ENCODE data around the gene PPP3CA. TPM values are rescaled to one million over a fixed set of nuclear protein-coding genes. Genes with fewer than 3 reads are reported as not detected.
"Not testable (repeated sequence)": the region's sequence is repeated elsewhere in the genome, so short reads cannot be mapped to it uniquely, and the experiment has no call there.

The PPP3CA gene
- total and polyA plus RNA-seq, 9 donors, result 19.4 to 47.9 (median 37.9) TPM

- Histone ChIP-seq H3K4me3 (no peak overlapping the region), H3K36me3 (no peaks in the 10 kb centered on the region), H3K27ac (no peak overlapping the region), H3K4me1 (ENCODE audit: insufficient read depth) (no peaks in the 10 kb centered on the region), H3K27me3 (no peaks in the 10 kb centered on the region), H3K9me3 (no peaks in the 10 kb centered on the region)
- DNase-seq, result no peak
- intact Hi-C loops (cut with DNase I), result no loop called here
- 95 to 98% (median 96%) methylated on average over 2 of the region's 2 CpGs for WGBS, 3 donors
- TF ChIP-seq POLR2A (IDR thresholded peaks at IDR 0.05) (no peak), EP300 (IDR thresholded peaks at IDR 0.05) (no peak), CTCF (IDR thresholded peaks at IDR 0.05) (no peak)
Measured at GRCh38 chr4:101184668-101185067, 162.7 kb downstream of the PPP3CA start.

- no peak overlapping the region for H3K27ac ChIP-seq
- intact Hi-C loops (cut with DNase I), result no loop called here
Measured at GRCh38 chr4:101183666-101184373, 163.5 kb downstream of the PPP3CA start.

GRCh38 chr4:101183221-101183620, 164.1 kb downstream of the PPP3CA start:
- Histone ChIP-seq H3K9me3 (no peaks in the 10 kb centered on the region), H3K27me3 (no peaks in the 10 kb centered on the region), H3K27ac (no peak overlapping the region), H3K4me1 (ENCODE audit: insufficient read depth) (no peaks in the 10 kb centered on the region), H3K4me3 (no peak overlapping the region), H3K36me3 (no peaks in the 10 kb centered on the region)
- no peak for DNase-seq
- TF ChIP-seq EP300 (IDR thresholded peaks at IDR 0.05), result no peak
- TF ChIP-seq CTCF (IDR thresholded peaks at IDR 0.05), result no peak
- 91 to 96% (median 92%) methylated on average over 2 of the region's 2 CpGs for WGBS, 3 donors
- intact Hi-C loops (cut with DNase I), result no loop called here

More at GRCh38 chr4:101183666-101184373, 163.5 kb downstream of the PPP3CA start:
- TF ChIP-seq CTCF (IDR thresholded peaks at IDR 0.05), result no peak
- no peak for TF ChIP-seq EP300 (IDR thresholded peaks at IDR 0.05)
- no peak for TF ChIP-seq POLR2A (IDR thresholded peaks at IDR 0.05)
- DNase-seq, result no peak
- Histone ChIP-seq H3K4me1 (ENCODE audit: insufficient read depth) (no peaks in the 10 kb centered on the region), H3K27me3 (no peaks in the 10 kb centered on the region), H3K4me3 (no peak overlapping the region), H3K36me3 (no peaks in the 10 kb centered on the region), H3K9me3 (no peaks in the 10 kb centered on the region)
- 98 to 99% (median 98%) methylated on average over 3 of the region's 3 CpGs for WGBS, 3 donors

- H3K27ac ChIP-seq; H3K4me1 ChIP-seq (ENCODE audit: insufficient read depth); DNase-seq; H3K9me3 ChIP-seq; H3K27me3 ChIP-seq; H3K4me3 ChIP-seq; H3K36me3 ChIP-seq; intact Hi-C loops (cut with DNase I): not testable (repeated sequence)
- 91 to 96% (median 94%) methylated on average over 4 of the region's 4 CpGs for WGBS, 3 donors
Measured at GRCh38 chr4:101182688-101183087, 164.6 kb downstream of the PPP3CA start.

GRCh38 chr4:101178731-101179130, 168.6 kb downstream of the PPP3CA start:
- H3K9me3 ChIP-seq, result no peaks in the 10 kb centered on the region
- no peak overlapping the region for H3K27ac ChIP-seq
- TF ChIP-seq EP300 (IDR thresholded peaks at IDR 0.05), result no peak
- no peak for TF ChIP-seq CTCF (IDR thresholded peaks at IDR 0.05)
- no peak for TF ChIP-seq POLR2A (IDR thresholded peaks at IDR 0.05)
- no peaks in the 10 kb centered on the region for H3K27me3 ChIP-seq
- no peak overlapping the region for H3K4me3 ChIP-seq
- intact Hi-C loops (cut with DNase I), result no loop called here
- WGBS, 3 donors, result 94 to 98% (median 94%) methylated on average over 2 of the region's 2 CpGs
- H3K36me3 ChIP-seq, result no peaks in the 10 kb centered on the region
- no peak for DNase-seq
- H3K4me1 ChIP-seq (ENCODE audit: insufficient read depth), result peaks cover 2% of the 10 kb centered on the region
